Anterior cingulate cortex (tissue), 58 donors: ENCODE results near the gene USP8.
"Not testable (repeated sequence)": the region's sequence is repeated elsewhere in the genome, so short reads cannot be mapped to it uniquely, and the experiment has no call there.

Experiments used
- DNase-seq, 58 donors: peaks; one replicate each; lab custom pipeline; 2025; lab: John Stamatoyannopoulos, UW

Gene USP8

DNA sequence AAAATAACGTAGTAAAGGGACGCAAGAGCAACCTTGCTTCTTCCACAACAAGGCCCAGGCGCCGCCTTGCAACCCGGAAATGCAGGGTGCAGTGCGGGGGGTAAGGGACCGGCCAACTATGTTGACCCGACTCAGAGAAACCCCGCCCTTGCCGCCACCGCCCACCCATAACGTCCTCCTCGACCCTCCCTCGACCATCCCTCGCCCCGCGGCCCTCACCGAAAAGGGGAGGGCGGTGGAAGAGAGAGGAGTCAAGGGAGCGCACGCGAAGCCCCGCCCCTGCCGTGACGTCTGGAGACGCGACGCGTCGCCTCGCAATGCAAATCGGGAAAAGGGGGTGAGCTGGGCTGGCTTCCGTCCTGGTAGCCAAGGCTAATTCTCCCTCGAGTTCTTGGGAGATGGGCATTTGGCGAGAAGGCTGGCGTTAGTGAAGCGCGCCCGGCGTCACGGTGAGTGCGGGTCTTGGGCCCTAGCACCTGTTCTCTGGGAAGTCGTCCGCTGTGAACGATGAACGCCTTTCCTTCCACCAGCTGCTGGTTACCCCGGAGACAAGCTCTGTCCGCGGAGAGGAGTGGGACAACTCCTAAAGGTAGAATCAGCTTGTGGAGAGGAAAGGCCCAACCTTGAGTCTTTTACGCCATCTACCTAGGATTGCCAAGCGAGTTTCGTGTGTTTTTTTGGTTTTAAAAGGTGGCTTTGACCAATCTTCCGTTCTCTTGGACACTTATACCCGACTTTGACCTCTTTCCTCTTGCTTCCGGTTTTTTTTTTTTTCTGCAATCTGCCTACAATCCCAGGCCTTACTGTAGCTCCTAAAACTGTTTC lies at the start of gene USP8:
USP8 (plus strand) TSS at position 340 of the 825 bp plus-strand sequence. CDS start 14,669 bp downstream, outside the sequence.
- DNase-seq, result peak; percentile 80 to 97 (median 94)

DNA sequence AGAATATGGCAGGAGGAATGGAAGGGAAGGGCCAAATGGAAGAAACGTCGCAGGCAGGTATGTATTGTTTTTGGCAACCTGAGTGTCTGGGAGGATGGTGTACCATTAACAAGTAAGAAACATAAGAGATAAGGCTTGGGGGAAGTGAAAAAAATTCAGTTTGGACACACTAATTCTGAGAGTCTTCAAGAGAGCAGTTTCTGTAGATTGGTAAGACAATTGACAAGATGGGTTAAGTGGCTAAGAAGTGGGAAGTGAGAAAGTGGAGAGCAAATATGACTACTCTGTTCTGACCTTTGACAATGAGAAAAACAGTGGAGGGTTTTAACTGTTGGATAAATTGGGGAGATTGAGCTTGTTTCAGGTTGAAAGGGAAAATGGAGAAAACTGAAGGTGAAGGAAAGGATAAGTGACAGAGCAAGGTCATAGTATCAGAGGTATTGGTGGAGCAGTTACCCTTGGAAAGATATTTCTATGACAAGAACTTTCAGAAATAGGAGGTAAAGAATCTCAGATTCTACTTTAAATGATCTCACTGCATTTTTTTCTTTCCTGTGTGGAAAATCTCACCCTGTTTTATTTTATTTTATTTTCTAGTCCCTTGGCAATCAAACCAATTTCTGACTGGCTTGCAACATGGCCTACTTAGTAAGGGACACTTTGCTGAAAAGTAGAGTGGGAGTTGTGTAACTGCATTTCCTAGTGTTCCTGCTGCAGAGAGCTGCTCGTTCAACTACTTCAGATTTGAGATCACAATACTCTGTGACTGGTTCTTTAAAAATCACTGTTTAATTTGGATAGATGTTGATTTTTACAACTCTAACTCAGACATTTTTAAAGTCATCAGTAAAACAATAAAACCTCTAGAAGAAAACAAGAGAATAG lies 46.1 kb upstream of the USP8 start:
- DNase-seq, result peak in 1 of 58 donors; percentile 3

DNA sequence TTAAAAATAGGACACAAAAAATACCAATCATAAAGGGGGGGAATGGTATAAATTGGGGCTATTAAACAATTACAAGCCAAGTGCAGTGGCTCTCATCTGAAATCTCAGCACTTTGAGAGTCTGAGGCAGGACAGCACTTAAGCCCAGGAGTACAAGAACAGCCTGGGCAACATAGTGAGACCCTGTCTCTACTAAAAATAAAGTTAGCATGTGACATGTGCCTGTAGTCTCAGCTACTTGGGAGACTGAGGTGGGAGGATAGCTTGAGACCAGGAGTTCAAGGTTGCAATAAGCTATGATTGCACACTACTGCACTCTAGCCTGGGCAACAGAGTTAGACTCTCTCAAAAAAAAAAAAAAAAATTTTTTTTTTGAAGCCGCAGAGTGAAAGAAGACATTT lies 45.4 kb upstream of the USP8 start:
- DNase-seq, result no peak

DNA sequence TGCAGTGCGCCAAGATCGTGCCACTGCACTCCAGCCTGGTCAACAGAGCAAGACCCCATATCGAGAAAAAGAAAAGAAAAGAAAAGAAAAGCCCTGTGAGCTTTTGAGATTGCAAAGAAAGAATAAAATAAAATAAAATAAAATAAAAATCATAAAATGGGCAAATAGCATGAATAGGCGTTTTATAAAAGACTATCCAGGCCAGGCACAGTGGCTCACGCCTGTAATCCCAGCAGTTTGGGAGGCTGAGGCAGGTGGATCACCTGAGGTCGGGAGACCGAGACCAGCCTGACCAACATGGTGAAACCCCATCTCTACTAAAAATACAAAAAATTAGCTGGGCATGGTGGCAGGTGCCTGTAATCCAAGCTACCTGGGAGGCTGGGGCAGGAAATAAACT lies 44.8 kb upstream of the USP8 start:
- not testable (repeated sequence) for DNase-seq

DNA sequence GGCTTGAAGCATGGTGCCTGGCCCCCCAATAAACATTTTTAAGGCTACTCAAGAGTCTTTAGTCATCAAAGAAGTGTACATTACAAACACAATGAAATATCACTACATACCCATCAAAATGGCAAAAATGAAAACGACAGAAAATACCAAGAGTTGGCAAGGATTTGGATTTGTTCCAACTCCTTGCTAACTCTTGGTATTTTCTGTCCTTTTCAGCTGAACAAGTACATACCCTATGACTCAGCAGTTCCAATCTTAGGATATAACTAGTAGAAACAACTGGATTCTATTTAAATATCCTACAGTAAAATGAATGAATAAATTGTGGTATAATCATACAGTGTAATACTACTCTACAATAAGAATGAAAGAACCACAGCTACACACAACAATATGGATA lies 44.1 kb upstream of the USP8 start:
- DNase-seq, result no peak

DNA sequence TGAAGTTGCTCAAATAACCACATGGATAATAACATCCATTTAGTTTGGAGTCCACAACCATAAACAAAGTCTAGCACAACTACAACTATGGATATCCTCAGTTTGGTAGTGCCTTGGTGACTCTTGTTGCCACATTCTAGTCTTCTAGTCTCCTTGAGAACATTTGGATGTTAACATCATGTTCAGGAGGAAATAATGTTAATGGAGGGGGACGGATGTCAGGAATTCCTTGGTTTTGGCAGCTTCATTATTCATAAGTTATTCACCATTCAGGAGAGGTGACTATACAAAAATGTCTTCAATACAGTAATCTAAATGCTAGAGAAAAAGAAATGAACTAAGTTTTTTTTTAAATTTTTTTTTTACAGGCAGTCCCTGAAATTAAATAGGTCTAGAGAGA lies 42.8 kb upstream of the USP8 start:
- DNase-seq, result no peak

DNA sequence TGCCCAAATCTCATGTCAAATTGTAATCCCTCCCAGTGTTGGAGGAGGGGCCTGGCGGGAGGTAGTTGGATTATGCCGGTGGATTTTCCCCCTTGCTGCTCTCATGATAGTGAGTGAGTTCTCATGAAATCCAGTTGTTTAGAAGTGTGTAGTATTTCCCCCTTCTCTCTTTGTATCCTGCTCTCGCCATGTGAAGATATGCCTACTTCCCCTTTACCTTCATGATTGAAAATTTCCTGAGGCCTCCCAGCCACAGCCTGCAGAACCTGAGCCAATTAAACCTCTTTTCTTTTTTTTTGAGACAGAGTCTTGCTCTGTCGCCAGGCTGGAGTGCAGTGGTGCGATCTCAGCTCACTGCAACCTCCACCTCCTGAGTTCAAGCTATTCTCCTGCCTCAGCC lies 41.8 kb upstream of the USP8 start:
- DNase-seq, result not testable (repeated sequence)

DNA sequence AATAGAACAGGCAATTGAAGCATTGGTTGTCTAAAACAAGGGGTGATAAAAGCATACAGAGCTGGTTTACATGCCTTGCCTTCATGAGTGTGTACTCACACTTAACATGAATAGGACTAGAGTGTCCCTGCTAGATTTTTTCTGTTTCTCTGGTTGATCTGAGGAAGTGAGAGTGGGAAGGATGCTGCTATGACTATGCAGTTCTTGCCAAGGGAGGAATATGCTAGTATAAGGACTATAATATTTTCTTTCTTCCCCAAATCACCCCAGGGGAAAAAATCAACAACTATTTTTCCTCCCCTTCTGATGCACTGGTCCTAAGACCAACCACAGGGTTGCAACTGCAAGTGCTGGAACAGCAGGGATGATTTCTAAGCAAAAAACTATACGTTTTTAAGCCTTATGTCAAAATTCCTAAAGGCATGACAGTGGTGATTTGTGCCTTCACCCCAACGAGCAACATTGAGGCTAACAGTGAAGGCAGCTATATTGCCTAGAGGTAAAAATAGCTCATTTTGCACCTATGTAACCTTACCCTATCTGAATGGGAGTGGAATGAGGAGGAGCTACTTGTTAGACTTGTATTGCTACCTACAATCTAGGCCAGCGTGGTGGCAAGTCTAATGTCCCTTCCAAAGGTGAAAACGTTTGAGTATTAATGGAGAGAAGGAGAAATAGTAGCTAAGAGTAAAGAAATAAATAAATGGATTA lies 33.5 kb upstream of the USP8 start:
- DNase-seq, result no peak

DNA sequence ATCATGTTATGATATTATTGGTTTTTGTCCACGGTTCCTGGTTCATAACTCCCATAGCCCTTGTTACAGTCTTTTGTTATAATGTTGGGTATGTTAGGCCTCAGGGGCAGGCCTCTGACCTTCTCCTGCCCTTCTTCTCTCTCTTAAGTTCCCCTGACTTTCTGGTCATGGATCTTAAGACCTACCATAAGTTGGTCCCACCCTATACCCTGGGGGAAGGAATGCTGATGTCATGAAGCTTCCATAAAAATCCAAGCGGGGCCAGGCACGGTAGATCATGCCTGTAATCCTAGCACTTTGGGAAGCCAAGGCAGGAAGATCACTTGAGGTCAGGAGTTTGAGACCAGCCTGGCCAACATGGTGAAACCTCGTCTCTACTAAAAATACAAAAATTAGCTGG lies 32.6 kb upstream of the USP8 start:
- DNase-seq, result not testable (repeated sequence)

DNA sequence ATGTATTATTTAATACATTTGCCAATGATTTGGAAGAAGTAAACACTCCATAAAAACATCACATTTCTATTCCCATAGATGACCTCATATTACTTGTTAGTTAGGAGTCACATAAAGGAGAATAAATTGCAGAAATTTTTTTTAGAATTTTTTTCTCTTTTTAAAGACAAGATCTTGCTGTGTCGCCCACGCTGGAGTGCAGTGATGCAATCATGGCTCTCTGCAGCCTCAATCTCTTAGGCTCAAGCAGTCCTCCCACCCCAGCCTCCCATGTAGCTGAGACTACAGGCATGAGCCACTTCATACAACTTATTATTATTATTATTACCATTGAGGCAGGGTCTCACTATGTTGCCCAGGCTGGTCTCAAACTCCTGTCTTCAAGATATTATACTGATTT lies 12.3 kb upstream of the USP8 start:
- no peak for DNase-seq

DNA sequence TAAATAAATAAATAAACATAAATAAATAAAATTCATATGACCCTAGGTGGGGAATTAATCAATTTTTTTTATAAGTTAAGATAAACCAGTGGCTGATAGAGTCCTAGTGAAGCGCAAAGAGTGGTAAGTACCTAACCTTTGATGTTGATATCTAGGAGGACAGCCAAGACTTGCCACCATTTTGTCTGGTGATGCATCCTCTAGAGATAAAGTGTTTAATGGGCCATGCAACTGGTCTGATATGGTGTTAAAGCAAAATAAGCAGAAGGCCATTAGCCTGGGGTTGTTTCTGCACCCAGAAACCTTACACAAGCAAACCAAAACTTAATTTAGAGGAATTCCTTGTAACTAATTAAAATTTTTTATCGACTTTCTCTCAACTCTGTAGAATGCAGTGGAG lies 9.6 kb upstream of the USP8 start:
- no peak for DNase-seq

DNA sequence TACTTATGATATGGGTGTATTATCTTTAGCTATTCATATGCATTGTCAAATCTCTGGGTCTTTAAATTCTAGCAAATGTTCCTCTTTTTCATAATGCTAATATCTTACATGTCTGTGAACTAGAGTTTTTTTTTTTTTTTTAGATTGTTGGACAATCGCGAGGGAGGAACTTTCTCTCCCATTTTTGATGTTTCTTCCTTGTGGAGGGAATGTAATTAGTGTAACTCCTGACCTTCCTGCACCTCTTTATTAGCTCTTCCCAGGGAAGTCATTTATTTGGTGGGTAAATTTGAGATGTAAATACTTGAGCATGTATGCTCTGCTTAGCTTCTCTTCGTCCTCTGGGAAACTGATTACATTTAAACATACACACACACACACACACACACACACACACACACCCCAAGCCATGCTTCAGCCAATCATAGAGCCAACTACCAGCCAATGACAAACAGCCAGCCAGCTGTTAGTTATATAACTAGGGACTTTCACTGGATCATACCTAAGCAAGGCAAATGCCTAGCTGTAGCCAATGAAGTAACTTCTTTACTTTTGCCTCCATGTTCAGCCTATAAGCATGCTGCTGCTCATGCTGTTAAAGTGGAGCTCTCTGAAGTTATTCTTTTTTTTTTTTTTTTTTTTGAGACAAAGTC lies 8.3 kb upstream of the USP8 start:
- no peak for DNase-seq

DNA sequence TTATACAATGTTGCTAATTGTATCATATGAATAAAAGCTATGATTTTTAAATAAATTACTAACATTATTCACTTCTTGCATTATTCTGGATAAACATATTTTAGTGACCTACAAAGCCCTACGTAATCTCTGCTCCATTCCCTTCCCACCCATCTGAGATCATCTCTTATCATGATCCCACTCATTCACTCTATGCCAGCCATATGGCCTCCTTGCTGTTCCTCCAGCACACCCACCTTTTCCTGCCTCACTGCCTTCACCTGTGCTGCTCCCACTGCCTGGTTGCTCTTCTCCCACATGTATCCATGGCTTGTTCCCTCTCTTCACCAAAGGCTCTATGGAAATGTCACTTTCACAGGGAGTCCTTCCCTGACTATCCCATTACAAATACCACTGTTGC lies 7.3 kb upstream of the USP8 start:
- DNase-seq, result peak in 6 of 58 donors; percentile 4 to 32 (median 8)

DNA sequence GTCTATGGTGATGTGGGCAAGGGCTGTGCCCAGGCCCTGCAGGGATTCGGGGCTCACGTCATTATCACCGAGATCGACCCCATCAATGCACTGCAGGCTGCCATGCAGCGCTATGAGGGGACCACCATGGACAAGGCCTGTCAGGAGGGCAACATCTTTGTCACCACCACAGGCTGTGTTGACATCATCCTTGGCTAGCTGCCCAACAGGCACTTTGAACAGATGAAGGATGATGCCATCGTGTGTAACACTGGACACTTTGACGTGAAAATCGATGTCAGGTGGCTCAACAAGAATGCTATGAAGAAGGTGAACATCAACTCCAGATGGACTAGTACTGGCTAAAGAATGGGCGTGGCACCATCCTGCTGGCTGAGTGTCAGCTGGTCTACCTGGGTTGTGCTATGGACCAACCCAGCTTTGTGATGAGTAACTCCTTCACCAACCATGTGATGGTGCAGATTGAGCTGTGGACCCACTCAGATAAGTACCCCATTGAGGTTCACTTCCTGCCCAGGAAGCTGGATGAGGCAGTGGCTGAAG lies 6.1 kb upstream of the USP8 start:
- DNase-seq, result peak in 1 of 58 donors; percentile 4

DNA sequence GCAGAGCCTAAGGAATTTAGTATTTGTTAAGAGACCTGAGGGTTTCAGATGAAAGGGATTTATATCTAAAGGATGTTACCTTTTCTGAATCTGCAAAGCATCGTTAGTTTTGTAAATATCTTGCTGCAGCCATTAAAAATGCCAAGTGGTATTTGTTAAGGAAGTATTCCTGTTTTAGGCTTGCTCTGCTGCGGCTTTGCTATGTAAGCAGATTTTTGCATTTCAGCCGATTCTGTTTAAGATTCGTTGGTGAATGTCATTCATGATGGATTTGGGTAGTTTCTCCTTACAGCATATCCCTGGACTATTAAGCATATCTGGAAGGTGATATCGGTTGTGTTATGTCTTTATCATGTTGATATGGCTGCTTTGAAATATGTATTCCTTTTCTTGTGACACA lies 1.0 kb downstream of the USP8 start:
- no peak for DNase-seq

DNA sequence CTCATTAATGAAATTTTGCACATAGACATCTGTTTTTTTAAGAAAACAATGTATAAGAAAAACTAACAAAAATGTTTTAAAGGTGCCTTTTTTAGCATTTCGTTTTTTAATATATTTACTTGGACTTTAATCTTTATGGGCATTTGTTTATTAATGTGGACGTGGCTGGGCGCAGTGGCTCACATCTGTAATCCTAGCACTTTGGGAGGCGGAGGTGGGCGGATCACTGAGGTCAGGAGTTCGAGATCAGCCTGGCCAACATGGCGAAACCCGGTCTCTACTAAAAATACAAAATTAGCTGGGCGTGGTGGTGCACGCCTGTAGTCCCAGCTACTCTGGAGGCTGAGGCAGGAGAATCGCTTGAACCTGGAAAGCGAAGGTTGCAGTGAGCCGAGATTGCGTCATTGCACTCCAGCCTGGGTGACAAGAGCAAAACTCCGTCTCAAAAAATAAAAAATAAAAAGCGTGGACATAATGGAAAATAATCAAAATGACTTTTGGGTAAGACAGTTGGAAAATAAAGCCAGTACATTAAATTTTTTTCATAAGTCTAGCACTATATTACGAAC lies 1.6 kb downstream of the USP8 start:
- not testable (repeated sequence) for DNase-seq

DNA sequence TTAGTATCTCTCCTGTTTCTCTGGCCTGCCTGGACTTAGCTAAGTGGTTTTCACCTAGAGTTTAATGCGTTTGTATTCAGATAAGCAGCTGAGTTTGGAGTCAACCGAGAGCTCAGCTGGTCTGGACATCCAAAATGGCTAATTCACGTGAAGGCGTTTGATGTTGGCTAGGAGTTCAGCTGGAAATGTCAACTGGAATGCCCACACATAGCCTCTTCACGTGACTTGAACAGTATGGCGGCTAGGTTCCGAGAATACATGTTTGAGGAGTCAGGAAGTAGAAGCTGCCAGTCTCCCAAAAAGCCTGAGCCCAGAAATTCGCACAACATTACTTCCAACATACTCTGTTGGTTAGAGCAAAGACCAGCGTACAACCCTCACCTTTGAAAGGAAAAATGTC lies 2.2 kb downstream of the USP8 start:
- DNase-seq, result no peak

DNA sequence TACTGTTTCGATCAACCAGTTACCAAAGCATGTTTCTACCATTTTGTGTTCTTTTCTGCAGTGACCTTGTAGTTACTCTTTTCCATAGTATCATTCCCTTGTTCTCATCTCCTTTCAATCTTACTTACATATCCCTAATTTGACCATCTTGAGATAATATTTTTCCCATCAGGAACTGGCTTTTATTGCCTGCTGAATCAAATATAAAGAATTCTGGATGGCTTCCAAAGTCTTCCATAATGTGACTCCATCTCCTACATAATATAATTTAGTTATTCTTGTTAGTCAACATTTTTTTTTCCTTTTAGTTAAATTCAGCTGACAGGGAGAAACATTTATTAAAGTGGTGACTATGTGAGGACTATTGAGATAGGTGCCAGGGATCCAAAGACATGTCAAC lies 7.0 kb downstream of the USP8 start:
- no peak for DNase-seq

DNA sequence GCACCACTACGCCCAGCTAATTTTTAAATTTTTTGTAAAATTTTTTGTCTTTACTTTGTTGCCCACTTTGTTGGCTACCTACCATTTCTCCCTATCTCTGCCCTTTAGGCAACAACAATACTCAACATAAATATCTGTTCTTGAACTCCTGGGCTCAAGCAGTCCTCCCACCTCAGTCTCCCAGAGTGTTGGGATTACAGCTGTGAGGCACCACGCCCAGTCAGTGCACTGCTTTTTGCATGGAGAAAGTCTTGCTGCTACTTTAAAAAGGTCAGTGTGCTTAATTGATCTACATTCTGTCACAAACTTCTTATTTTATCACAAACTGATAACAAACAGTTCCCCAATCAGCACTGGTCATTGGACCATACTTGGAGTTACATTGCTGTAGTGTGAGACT lies 8.0 kb downstream of the USP8 start:
- DNase-seq, result no peak

DNA sequence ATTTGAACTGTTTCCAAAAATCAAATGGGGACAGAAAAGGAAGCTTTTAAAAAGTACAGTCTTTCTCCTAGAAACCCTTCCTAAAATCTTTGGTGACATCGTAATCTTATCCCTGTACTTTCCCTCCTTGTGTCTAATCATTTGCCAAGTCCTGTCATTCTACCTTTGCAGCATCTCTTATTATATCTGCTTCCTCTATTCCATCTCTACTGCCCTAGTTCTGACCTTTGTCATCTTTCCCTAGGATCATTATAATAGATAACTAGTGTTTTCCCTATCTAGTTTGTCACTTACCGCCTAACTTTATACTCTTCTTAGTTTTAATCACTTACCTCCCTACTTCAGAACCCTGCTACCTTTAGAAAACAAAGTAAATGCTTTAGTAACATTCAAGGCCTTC lies 11.6 kb downstream of the USP8 start:
- DNase-seq, result no peak
